Endothelial cell of umbilical vein (primary cell): ENCODE measurements around the gene THSD4. TPM values are rescaled to one million over a fixed set of nuclear protein-coding genes. Genes with fewer than 3 reads are reported as not detected.

Source experiments
- BruUV-seq: library from RNA; stranded (reverse); fragments of 400-500 nt; replicated peaks from 2 replicates; lab custom pipeline; 2021; lab: Mats Ljungman, UMichigan
- CTCF ChIA-PET: fragments of 300-600, 350-600 bp; sonication (Branson Sonifier 250); formaldehyde crosslinking; loops from one replicate; lab custom pipeline; 2021; ENCODE audit warnings: antibody characterized with exemption, inconsistent platforms; lab: Charles Lee
- POLR2A ChIA-PET: fragments of 300-600, 350-600 bp; sonication (Branson Sonifier 250); formaldehyde crosslinking; loops from one replicate; lab custom pipeline; 2021; ENCODE audit warnings: antibody characterized with exemption, inconsistent platforms; lab: Charles Lee
- DNase-seq: peaks from one replicate; pipeline ENCODE4 v3.0.0-alpha.2; 2011; ENCODE audit warnings: low read depth, low spot score
- FAIRE-seq: peaks from 2 replicates; lab custom pipeline; 2011; peaks lifted over from hg19 to GRCh38; lab: Jason Lieb, UNC
- H2AFZ ChIP-seq: 2 replicates; pipeline ENCODE4 v1.6.0; 2012; ENCODE audit warnings: low read depth, low read length, control low read depth, inconsistent platforms
- H3K27ac ChIP-seq: 2 replicates; pipeline ENCODE4 v1.5.1; 2011; ENCODE audit warnings: low read depth, mild to moderate bottlenecking, control low read depth, low read length, moderate library complexity; ENCODE audit not compliant: insufficient read depth
- H3K27me3 ChIP-seq, 2 experiments: 2 replicates each; pipeline versions ENCODE4 v1.6.0 to v1.6.1; 2011; ENCODE audit warnings: low read length in 2 of 2, mixed read lengths in 1 of 2; ENCODE audit not compliant: control insufficient read depth in 2 of 2, insufficient read depth in 2 of 2
- H3K36me3 ChIP-seq, 2 experiments: 2 replicates in 1 of 2; 3 replicates in 1 of 2; pipeline ENCODE4 v1.5.1; 2011; ENCODE audit warnings: low read length in 2 of 2, mild to moderate bottlenecking in 1 of 2, moderate library complexity in 1 of 2; ENCODE audit not compliant: control insufficient read depth in 2 of 2, insufficient read depth in 2 of 2; ENCODE audit errors: extremely low read depth in 1 of 2
- H3K4me1 ChIP-seq: 3 replicates; pipeline ENCODE4 v1.5.1; 2011; ENCODE audit warnings: mild to moderate bottlenecking, low read length; ENCODE audit not compliant: control insufficient read depth, insufficient read depth; ENCODE audit errors: extremely low read depth
- H3K4me2 ChIP-seq: 2 replicates; pipeline ENCODE4 v1.6.1; 2011; ENCODE audit warnings: low read length, control low read depth, mixed read lengths; ENCODE audit not compliant: insufficient read depth
- H3K4me3 ChIP-seq, 3 experiments: fragments of 200-600 bp in 1 of 3; sonication (generic), shearing (Covaris generic) in 1 of 3; replicated peaks in 1 of 3; 2 replicates each; pipeline ENCODE4 v1.5.1; 2011 to 2016; ENCODE audit warnings: control low read depth in 3 of 3, low read length in 3 of 3, mild to moderate bottlenecking in 2 of 3, inconsistent platforms in 1 of 3, low read depth in 1 of 3, moderate library complexity in 1 of 3; ENCODE audit not compliant: insufficient read depth in 1 of 3
- H3K79me2 ChIP-seq: 2 replicates; pipeline ENCODE4 v1.6.0; 2012; ENCODE audit warnings: low read length, inconsistent platforms; ENCODE audit not compliant: control insufficient read depth, insufficient read depth
- H3K9ac ChIP-seq: replicated peaks from 2 replicates; pipeline ENCODE3; 2011; ENCODE audit warnings: low read length, control low read depth; ENCODE audit not compliant: insufficient read depth; ENCODE audit errors: extremely low read depth
- H3K9me1 ChIP-seq: replicated peaks from 3 replicates; pipeline ENCODE4 v1.6.0; 2011; ENCODE audit warnings: mild to moderate bottlenecking, low read length; ENCODE audit not compliant: control insufficient read depth, insufficient read depth; ENCODE audit errors: extremely low read depth
- H3K9me3 ChIP-seq: replicated peaks from 2 replicates; pipeline ENCODE4 v1.5.1; 2012; ENCODE audit warnings: low read length, inconsistent platforms; ENCODE audit not compliant: control insufficient read depth, insufficient read depth
- H4K20me1 ChIP-seq: replicated peaks from 2 replicates; pipeline ENCODE3; 2011; ENCODE audit warnings: mild to moderate bottlenecking, low read length; ENCODE audit not compliant: control insufficient read depth, insufficient read depth; ENCODE audit errors: extremely low read depth
- JUN ChIP-seq: IDR thresholded peaks from 2 replicates; pipeline ENCODE4 v1.6.1; 2011; ENCODE audit warnings: borderline replicate concordance, low read depth; ENCODE audit not compliant: insufficient read length, insufficient read depth
- POLR2A ChIP-seq: IDR thresholded peaks from 2 replicates; pipeline ENCODE4 v1.6.1; 2012; ENCODE audit warnings: low read depth, mild to moderate bottlenecking, control low read depth, low read length
- POLR2AphosphoS5 ChIP-seq: IDR thresholded peaks from 2 replicates; pipeline ENCODE4 v1.6.1; 2012; ENCODE audit warnings: low read depth, mild to moderate bottlenecking, control low read depth, low read length, moderate library complexity; ENCODE audit not compliant: insufficient read depth
- dilution Hi-C: fragments of 300-500 bp; cut with MboI; formaldehyde crosslinking; loops from one replicate; pipeline ENCODE4 v1.15.0; 2019; ENCODE audit warnings: low sequenced_read_pairs; ENCODE audit not compliant: extremely low pct_ligation_motif_present
- intact Hi-C: fragments of 100-400 bp; cut with micrococcal nuclease; formaldehyde crosslinking; loops from one replicate; pipeline ENCODE4 v1.10.0; 2022
- polyA plus RNA-seq, 4 experiments: library from polyadenylated mRNA; depleted of rRNA in 3 of 4; stranded (reverse) in 3 of 4; unstranded in 1 of 4; fragments of >200 nt; gene quantifications; 2 replicates each; pipeline versions ENCODE4 v1.2.1 to v1.2.3, GENCODE V29; 2011 to 2012; ENCODE audit warnings: missing spikeins in 1 of 4
- total RNA-seq: library from RNA; stranded (reverse); gene quantifications from 2 replicates; pipeline ENCODE4 v1.2.3, GENCODE V29; 2021
- TF ChIP-seq, protein P1 (sequence below), 2 donors: IDR thresholded peaks; 1 replicate in 1 of 2; 2 replicates in 1 of 2; pipeline ENCODE4 v1.5.1; 2011; ENCODE audit warnings: low read length in 2 of 2, mild to moderate bottlenecking in 2 of 2, moderate library complexity in 2 of 2, control low read depth in 1 of 2, inconsistent platforms in 1 of 2, low read depth in 1 of 2; ENCODE audit not compliant: insufficient read depth in 1 of 2; ENCODE audit errors: extremely low read depth in 1 of 2
- TF ChIP-seq, protein P2 (sequence below): IDR thresholded peaks from 2 replicates; pipeline ENCODE4 v1.6.1; 2011; ENCODE audit not compliant: insufficient read depth, insufficient read length

Gene THSD4
- total and polyA plus RNA-seq, 2 donors (not counting 3 experiments of a cell fraction or from before 2014, with no cell fraction given), result 9.9 to 25.4 TPM

DNA sequence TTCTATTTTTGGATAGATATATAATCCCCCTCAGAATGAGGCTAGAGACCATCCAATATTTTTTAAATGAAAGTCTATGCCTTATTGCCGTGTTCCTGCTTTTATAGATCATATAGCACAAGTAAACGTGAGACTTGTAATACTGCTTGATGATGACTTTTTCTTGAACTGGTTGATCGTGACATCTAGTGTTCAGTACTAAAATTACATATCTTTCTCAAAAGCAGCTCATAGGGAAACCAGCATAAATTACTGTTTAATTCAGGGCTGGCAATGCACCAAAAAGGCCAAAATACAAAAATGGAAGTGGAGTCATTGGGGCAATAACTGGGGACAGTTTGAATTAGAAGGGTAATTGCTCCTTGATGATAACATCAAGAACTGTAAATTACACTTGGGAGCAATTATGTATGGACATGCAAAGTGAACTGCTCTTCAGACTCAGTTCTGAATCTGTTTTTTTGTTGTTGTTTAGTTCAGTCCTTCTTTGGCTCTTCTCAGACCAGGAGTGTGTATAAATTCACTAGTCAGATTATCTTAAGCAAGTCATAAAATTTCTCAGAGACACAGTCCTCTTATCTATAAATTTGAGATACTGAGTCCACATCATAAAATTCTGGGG, 325.3 kb downstream of the THSD4 start:
- no peak for TF ChIP-seq POLR2A
- TF ChIP-seq, protein P1, sequence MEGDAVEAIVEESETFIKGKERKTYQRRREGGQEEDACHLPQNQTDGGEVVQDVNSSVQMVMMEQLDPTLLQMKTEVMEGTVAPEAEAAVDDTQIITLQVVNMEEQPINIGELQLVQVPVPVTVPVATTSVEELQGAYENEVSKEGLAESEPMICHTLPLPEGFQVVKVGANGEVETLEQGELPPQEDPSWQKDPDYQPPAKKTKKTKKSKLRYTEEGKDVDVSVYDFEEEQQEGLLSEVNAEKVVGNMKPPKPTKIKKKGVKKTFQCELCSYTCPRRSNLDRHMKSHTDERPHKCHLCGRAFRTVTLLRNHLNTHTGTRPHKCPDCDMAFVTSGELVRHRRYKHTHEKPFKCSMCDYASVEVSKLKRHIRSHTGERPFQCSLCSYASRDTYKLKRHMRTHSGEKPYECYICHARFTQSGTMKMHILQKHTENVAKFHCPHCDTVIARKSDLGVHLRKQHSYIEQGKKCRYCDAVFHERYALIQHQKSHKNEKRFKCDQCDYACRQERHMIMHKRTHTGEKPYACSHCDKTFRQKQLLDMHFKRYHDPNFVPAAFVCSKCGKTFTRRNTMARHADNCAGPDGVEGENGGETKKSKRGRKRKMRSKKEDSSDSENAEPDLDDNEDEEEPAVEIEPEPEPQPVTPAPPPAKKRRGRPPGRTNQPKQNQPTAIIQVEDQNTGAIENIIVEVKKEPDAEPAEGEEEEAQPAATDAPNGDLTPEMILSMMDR (IDR thresholded peaks at IDR 0.05; ENCODE audit: extremely low read depth in 1 of 2, insufficient read depth in 1 of 2, low read depth in 1 of 2, low read length in 2 of 2), result peak; percentile 19 to 25
- no peaks in the 10 kb centered on the region for H3K9me1 ChIP-seq
- no peak overlapping the region for H2AFZ ChIP-seq
- no peak overlapping the region for H3K4me3 ChIP-seq
- H3K9me3 ChIP-seq, result no peaks in the 10 kb centered on the region
- CTCF ChIA-PET, result interaction anchor here (0.6 to 3.0 kb wide), 72 partner anchors 8 to 715 kb away, joined by 3 to 102 read pairs (median 4); partner anchors contain the start of genes LRRC49, THAP10 and THSD4
- FAIRE-seq, result peak; percentile 73
- H3K4me1 ChIP-seq, result no peaks in the 10 kb centered on the region
- no peak overlapping the region for H3K9ac ChIP-seq
- intact Hi-C loops (loop anchor here (1.0 to 5.0 kb wide), 6 partner anchors 145 to 613 kb away; partner anchors contain the start of gene THSD4), dilution Hi-C loops (no loop called here)
- H3K4me2 ChIP-seq, result no peak overlapping the region
- no TSS peak for BruUV-seq
- H3K36me3 ChIP-seq, result no peaks in the 10 kb centered on the region
- no peaks in the 10 kb centered on the region for H3K27me3 ChIP-seq
- POLR2A ChIA-PET, result no interaction called here
- H4K20me1 ChIP-seq, result no peaks in the 10 kb centered on the region
- H3K79me2 ChIP-seq, result no peaks in the 10 kb centered on the region
- no peak overlapping the region for H3K27ac ChIP-seq
- peak; percentile 84 for DNase-seq

DNA sequence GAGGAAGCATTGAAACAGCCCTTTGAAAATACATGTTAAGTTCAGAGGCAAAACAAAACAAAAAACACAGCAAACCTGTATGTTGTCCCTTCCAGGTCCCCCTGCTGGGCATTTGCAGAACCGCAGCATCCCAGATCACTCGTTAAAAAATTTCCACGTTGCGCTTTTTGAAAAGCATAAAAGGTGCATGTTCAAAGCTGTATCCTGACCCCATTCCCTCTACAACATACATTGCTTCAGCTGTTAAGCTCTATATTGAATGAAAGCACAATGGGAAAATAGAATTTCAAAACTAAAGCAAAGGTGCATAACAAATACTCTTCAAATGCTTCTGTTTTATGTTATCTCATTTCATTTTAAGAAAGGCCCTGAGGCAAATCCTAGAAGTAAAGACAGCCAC, 328.3 kb downstream of the THSD4 start:
- CTCF ChIA-PET, result interaction anchor here (0.6 to 3.6 kb wide), 12 partner anchors 56 to 551 kb away, joined by 3 to 33 read pairs (median 6); partner anchors contain the start of genes LRRC49, THAP10 and THSD4
- TF ChIP-seq, protein P2, sequence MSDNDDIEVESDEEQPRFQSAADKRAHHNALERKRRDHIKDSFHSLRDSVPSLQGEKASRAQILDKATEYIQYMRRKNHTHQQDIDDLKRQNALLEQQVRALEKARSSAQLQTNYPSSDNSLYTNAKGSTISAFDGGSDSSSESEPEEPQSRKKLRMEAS, result no peak
- TF ChIP-seq JUN (no peak), POLR2AphosphoS5 (no peak)
- TF ChIP-seq, protein P1 (IDR thresholded peaks at IDR 0.05; ENCODE audit: extremely low read depth in 1 of 2, insufficient read depth in 1 of 2, low read depth in 1 of 2, low read length in 2 of 2), result peak; percentile 78 to 80

More for the DNA sequence above, 328.3 kb downstream of the THSD4 start:
- POLR2A ChIA-PET, result no interaction called here
- no peaks in the 10 kb centered on the region for H3K9me1 ChIP-seq
- DNase-seq (peak; percentile 55), FAIRE-seq (peak; percentile 47)
- dilution Hi-C loops (no loop called here), intact Hi-C loops (loop anchor here (1.0 to 5.0 kb wide), 2 partner anchors 57 to 616 kb away; no protein-coding TSS in a partner anchor)
- H3K4me3 ChIP-seq, result no peak overlapping the region
- no peaks in the 10 kb centered on the region for H3K27me3 ChIP-seq
- no TSS peak for BruUV-seq
- peak overlapping the region; percentile 39 for H2AFZ ChIP-seq
- no peak overlapping the region for H3K4me2 ChIP-seq
- H3K36me3 ChIP-seq, result no peaks in the 10 kb centered on the region
- H4K20me1 ChIP-seq, result no peaks in the 10 kb centered on the region
- no peaks in the 10 kb centered on the region for H3K9me3 ChIP-seq
- H3K9ac ChIP-seq, result no peak overlapping the region
- H3K4me1 ChIP-seq, result peaks cover 20% of the 10 kb centered on the region
- H3K27ac ChIP-seq, result no peak overlapping the region
- no peaks in the 10 kb centered on the region for H3K79me2 ChIP-seq
